SK-N-SH treated with all-trans-retinoic acid at 6 μM for 48 hours (cell line): ENCODE data around the gene TUBB2A.

Experiments used
- ARNTL ChIP-seq: fragments of 450-650 bp; formaldehyde crosslinking; IDR thresholded peaks from 2 replicates; pipeline ENCODE4 v1.5.0; 2020; ENCODE audit warnings: low read depth, mild to moderate bottlenecking, moderate library complexity, borderline replicate concordance
- CREB5 ChIP-seq: fragments of 250-450 bp; sonication (Bioruptor Pico); IDR thresholded peaks from 2 replicates; pipeline ENCODE4 v1.5.1; 2020; ENCODE audit warnings: low read depth, mild to moderate bottlenecking, moderate library complexity
- CSDC2 ChIP-seq: fragments of 250-450 bp; sonication (Bioruptor Pico); IDR thresholded peaks from 2 replicates; pipeline ENCODE4 v1.5.0; 2020; ENCODE audit warnings: mild to moderate bottlenecking, moderate library complexity
- CSRNP3 ChIP-seq: fragments of 250-450 bp; sonication (Bioruptor Pico); IDR thresholded peaks from 2 replicates; pipeline ENCODE4 v1.5.1; 2021; ENCODE audit warnings: mild to moderate bottlenecking, moderate library complexity
- PATZ1 ChIP-seq: fragments of 250-450 bp; sonication (Bioruptor Pico); IDR thresholded peaks from 2 replicates; pipeline ENCODE4 v1.8.0; 2020; ENCODE audit warnings: mild to moderate bottlenecking, moderate library complexity, borderline replicate concordance
- RARB ChIP-seq: fragments of 250-450 bp; sonication (Bioruptor Pico); IDR thresholded peaks from 2 replicates; pipeline ENCODE4 v1.8.0; 2021; ENCODE audit warnings: mild to moderate bottlenecking, moderate library complexity
- ZC3H10 ChIP-seq: fragments of 250-450 bp; sonication (Bioruptor Pico); IDR thresholded peaks from 2 replicates; pipeline ENCODE4 v1.5.1; 2021; ENCODE audit warnings: mild to moderate bottlenecking, moderate library complexity
- ZNF8 ChIP-seq: fragments of 450-650 bp; formaldehyde crosslinking; IDR thresholded peaks from 2 replicates; pipeline ENCODE4 v1.5.0; 2020; ENCODE audit warnings: mild to moderate bottlenecking, moderate library complexity

GRCh38 chr6:3133515-3133914 is 23.8 kb downstream of the TUBB2A start:
- TF ChIP-seq RARB (CRISPR knock-in tag) (no peak), ARNTL (no peak), ZNF8 (CRISPR knock-in tag) (no peak), ZC3H10 (CRISPR knock-in tag) (no peak), CSDC2 (CRISPR knock-in tag) (no peak), CSRNP3 (CRISPR knock-in tag) (no peak), PATZ1 (CRISPR knock-in tag) (no peak), CREB5 (CRISPR knock-in tag) (no peak)
